ENCODE measurements around the gene CETN3.

DNA sequence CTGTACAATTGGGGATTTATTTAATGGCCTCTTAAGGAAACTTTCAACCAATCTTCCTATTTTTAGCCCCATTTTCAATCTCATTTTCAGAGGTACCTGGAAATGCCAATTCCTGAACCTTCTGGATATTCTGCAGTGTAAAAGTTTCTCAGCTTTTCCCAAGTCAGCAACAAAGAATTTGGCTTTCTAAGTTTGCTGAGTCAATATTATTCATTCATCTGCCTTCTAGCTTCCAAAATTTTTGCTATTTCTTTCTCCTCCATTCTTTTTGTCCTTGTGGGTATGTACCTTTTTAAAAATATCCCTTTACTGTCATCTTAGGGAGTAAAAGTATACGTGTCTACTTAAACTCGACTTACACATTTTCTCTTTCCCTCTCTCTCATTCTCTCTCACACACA lies 25.7 kb downstream of the CETN3 start:
- TF ChIP-seq POLR2A (IDR thresholded peaks at IDR 0.05; ENCODE audit: low read depth, low read length) (no peak), POLR2AphosphoS5 (IDR thresholded peaks at IDR 0.05; ENCODE audit: low read depth, low read length) (no peak)

Data from GM12892 (cell line).